RWPE1 (cell line): ENCODE measurements around the gene NAIF1.

Experiments used
- CTCF ChIA-PET: fragments of 350-600 bp; sonication (Branson Sonifier 250); formaldehyde crosslinking; extraction: SDS; loops from one replicate; lab custom pipeline; 2021; lab: Yijun Ruan, JAX
- POLR2A ChIA-PET: fragments of 400-600 bp; formaldehyde crosslinking; extraction: SDS; loops from one replicate; lab custom pipeline; 2020; ENCODE audit warnings: antibody characterized with exemption; ENCODE audit not compliant: low non-redundant PET; lab: Yijun Ruan, JAX
- DNase-seq: peaks from one replicate; pipeline ENCODE4 v3.0.0; 2012; ENCODE audit warnings: low spot score
- H3K27ac ChIP-seq: fragments of 450-650 bp; 2 replicates; pipeline ENCODE4 v1.5.1; 2017
- TF ChIP-seq, protein P1 (sequence below): fragments of 450-650 bp; conservative IDR thresholded peaks from 2 replicates; pipeline ENCODE4 v1.5.1; 2017; ENCODE audit warnings: low read depth, mild to moderate bottlenecking

Gene NAIF1

DNA sequence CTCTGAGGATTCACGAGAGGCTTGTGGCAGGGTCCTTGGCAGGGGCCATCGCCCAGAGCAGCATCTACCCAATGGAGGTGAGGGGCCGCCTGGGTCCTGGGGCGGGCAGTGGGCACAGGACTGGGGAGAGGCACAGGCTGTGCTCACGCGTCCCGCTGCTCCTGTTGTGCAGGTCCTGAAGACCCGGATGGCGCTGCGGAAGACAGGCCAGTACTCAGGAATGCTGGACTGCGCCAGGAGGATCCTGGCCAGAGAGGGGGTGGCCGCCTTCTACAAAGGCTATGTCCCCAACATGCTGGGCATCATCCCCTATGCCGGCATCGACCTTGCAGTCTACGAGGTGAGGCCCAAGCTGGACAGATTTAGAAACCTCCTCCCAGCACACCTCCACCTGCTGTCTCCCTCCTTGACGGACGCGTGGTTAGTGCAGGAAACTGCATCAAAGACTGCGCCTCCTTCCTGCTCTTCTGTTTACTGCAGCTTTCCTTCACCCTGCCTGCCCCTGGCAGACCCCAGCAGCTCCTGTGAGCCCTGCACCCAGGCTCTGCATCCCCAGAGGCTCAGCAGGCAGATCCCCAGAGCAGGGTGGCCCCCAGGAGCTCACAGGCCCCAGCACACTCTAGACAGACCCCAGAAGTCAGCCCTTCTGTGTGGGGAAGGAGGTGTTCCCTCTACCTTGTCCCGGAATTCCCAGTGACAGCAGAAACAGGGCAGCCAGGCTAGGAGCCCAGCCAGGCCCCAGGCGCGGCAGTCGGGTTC, 39.2 kb upstream of the NAIF1 start:
- DNase-seq, result no peak
- ChIA-PET CTCF (interaction anchor here (0.7 to 6.6 kb wide), 2 partner anchors 11 to 55 kb away, joined by 3 to 51 read pairs; no protein-coding TSS in a partner anchor), POLR2A (no interaction called here)
- TF ChIP-seq, protein P1, sequence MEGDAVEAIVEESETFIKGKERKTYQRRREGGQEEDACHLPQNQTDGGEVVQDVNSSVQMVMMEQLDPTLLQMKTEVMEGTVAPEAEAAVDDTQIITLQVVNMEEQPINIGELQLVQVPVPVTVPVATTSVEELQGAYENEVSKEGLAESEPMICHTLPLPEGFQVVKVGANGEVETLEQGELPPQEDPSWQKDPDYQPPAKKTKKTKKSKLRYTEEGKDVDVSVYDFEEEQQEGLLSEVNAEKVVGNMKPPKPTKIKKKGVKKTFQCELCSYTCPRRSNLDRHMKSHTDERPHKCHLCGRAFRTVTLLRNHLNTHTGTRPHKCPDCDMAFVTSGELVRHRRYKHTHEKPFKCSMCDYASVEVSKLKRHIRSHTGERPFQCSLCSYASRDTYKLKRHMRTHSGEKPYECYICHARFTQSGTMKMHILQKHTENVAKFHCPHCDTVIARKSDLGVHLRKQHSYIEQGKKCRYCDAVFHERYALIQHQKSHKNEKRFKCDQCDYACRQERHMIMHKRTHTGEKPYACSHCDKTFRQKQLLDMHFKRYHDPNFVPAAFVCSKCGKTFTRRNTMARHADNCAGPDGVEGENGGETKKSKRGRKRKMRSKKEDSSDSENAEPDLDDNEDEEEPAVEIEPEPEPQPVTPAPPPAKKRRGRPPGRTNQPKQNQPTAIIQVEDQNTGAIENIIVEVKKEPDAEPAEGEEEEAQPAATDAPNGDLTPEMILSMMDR, result no peak
- H3K27ac ChIP-seq, result peak overlapping the region; percentile 37

DNA sequence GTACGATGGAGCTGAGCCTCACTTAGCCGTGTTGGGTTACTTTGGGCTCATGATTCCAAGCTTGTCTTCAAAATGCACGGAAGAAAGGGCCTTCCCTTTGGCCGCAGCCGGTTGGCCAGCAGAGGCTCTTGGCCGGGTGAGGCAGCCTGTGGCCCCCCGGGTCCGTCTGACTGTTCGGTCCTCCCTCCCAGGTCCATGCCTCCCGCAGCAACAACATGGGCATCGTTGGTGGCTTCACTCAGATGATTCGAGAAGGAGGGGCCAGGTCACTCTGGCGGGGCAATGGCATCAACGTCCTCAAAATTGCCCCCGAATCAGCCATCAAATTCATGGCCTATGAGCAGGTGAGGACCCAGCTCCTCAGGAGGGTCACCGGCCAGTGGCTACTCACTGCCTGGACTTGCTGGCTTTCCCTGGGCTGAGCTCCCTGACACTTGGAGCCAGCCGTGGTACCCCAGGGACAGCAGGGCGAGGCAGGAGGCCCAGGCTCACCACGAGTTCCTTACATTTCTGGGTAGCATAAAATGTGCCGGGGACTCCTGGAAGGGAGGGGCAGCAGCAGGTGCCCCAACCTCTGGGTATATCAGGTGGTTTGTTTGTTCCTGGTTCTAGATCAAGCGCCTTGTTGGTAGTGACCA, 38.5 kb upstream of the NAIF1 start:
- CTCF ChIA-PET, result interaction anchor here (6.6 kb wide), 1 partner anchor 12 kb away, joined by 51 read pairs; no protein-coding TSS in a partner anchor
- H3K27ac ChIP-seq, result peak overlapping the region; percentile 37; the same call in 1 of the 2 replicates
- TF ChIP-seq, protein P1, result no peak
- POLR2A ChIA-PET, result no interaction called here
- DNase-seq, result no peak

DNA sequence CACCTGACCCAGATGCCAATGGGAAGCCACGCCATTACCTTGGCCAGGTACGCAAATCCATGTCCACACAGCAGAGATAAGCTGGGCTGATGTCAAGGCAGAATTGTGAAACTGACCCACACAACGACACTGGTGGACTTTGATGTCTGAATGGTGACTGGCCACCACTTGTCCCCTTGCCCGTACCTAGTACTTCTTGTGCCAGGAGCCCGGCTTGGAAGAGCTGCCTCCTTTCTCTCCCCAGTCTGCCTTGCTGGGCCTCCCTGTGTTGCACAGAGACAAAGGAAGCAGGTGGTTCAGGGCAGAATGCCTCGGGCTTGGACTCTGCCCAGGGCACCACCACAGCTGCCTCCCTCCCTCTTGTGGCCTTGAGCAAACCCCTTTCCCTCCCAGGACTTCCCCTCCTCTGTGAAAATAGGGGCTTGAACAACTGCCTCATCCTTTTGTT, 37.1 kb upstream of the NAIF1 start:
- ChIA-PET POLR2A (no interaction called here), CTCF (interaction anchor here (1.1 to 6.6 kb wide), 2 partner anchors 13 to 151 kb away, joined by 3 to 51 read pairs; no protein-coding TSS in a partner anchor)
- DNase-seq, result no peak
- TF ChIP-seq, protein P1, result no peak
- peak overlapping the region; percentile 88 for H3K27ac ChIP-seq

DNA sequence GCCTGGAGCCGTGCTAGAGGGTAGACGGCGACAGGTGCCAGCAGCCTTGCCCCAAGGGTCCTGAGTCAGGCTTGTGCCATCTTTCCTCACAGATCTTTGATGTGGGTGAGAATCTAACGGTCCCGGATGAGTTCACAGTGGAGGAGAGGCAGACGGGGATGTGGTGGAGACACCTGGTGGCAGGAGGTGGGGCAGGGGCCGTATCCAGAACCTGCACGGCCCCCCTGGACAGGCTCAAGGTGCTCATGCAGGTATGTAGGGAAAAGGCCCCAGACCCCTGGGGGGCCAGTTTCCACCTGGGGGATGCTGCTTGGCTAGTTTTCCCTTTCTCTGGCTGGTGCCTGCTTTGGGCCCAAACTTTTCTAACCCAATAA, 36.5 kb upstream of the NAIF1 start:
- CTCF ChIA-PET, result interaction anchor here (0.6 to 6.6 kb wide), 2 partner anchors 14 to 48 kb away, joined by 4 to 51 read pairs; no protein-coding TSS in a partner anchor
- POLR2A ChIA-PET, result no interaction called here
- TF ChIP-seq, protein P1, result no peak
- H3K27ac ChIP-seq, result peak overlapping the region; percentile 88
- no peak for DNase-seq

DNA sequence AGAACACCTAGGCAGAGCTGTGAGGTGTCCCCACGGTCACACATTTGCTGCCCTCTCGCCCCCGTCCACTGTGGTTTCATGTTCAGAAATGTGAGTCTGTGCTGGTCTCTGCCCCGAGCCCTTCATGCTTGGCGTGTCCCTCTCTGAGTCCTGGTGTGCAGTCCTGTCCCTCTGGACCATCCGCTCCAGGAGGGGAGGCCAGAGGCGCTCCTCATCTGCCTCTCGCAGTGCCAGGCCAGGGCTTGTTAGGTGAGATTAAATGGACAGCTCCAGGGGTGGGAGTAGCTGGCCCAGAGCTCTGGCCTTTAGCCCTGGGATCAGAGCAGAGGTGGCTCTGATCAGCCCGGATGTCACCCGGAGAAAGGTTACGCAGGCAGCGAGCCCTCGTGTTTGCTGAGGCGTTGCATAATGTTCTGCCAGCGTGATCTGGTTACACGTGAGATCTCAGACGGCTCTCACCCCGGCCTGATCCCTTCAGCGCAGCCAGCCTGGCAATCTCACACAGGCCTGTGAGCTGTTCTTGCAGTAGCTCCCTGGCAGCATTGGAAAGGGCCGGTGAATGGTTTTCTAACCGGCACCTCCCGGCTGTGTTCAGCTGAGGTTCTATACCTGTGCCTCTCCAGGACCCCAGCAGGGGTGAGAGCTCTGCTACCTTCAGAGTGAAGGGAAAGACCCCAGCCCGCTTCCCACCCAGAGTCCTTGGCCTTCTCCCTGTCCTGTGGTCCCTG, 35.9 kb upstream of the NAIF1 start:
- TF ChIP-seq, protein P1, result no peak
- POLR2A ChIA-PET, result no interaction called here
- peak overlapping the region; percentile 88 for H3K27ac ChIP-seq
- CTCF ChIA-PET, result interaction anchor here (0.6 to 7.9 kb wide), 3 partner anchors 12 to 48 kb away, joined by 4 to 55 read pairs (median 51); no protein-coding TSS in a partner anchor
- no peak for DNase-seq

DNA sequence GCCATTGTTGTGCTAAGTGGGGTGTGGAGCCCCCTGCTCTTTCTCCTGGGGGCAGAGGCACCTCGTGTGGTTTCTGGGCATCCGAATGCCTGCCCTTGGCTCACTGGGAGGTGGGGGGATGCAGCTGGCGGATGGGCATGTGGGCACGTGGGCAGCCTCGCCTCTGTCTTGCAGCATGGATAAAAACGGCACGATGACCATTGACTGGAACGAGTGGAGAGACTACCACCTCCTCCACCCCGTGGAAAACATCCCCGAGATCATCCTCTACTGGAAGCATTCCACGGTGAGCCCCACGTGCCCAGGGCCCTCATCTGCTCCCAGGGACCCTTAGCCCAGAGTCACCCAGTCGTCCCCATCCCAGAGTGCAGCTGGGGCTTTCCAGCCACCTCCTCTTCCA, 35.1 kb upstream of the NAIF1 start:
- ChIA-PET POLR2A (no interaction called here), CTCF (interaction anchor here (7.9 kb wide), 1 partner anchor 13 kb away, joined by 55 read pairs; no protein-coding TSS in a partner anchor)
- TF ChIP-seq, protein P1, result no peak
- peak overlapping the region; percentile 88 for H3K27ac ChIP-seq
- no peak for DNase-seq
